ENCODE results near the gene LAMA1.
"Not testable (repeated sequence)": the region's sequence is repeated elsewhere in the genome, so short reads cannot be mapped to it uniquely, and the experiment has no call there.

LAMA1 gene

DNA sequence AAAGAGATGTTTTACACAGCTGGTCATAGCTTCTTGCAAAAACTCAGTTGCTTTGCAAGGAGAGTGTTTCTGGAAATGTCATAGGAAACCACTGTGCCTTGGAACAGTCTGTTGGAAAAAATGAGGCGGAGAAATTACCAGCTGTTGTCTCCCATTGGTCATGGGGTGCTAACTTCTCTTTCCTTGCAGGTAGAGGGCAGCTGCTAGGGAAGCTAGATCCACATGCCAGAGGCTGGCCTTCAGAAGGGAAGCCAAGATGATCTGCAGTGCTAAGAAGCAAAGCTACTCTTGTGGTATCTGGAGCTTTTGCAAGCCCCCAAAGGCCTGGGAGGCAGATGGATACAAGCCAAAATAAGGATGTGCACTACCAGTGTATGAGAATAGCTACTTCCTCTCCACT lies 34.8 kb upstream of the LAMA1 start:
- Histone ChIP-seq H3K4me1 (ENCODE audit: control insufficient read depth in 2 of 2, insufficient read depth in 1 of 2, low read depth in 1 of 2, low read length in 2 of 2) (no peaks in the 10 kb centered on the region), H2BK5ac (ENCODE audit: low read length) (no peak overlapping the region), H2BK12ac (ENCODE audit: low read length) (no peak overlapping the region), H3K79me1 (ENCODE audit: low read depth, low read length) (no peaks in the 10 kb centered on the region), H2BK15ac (ENCODE audit: low read length) (no peak overlapping the region), H3K23ac (ENCODE audit: low read depth, low read length, poor library complexity) (no peak overlapping the region), H2AFZ (ENCODE audit: low read length) (no peak overlapping the region), H3K27me3 (ENCODE audit: control insufficient read depth in 3 of 3, insufficient read depth in 3 of 3, low read depth in 1 of 3, low read length in 3 of 3) (no peaks in the 10 kb centered on the region), H3K4me3 (ENCODE audit: low read length in 2 of 2) (no peak overlapping the region), H3K36me3 (replicated peaks in 1 of 2; ENCODE audit: control insufficient read depth in 2 of 2, insufficient read depth in 2 of 2, low read length in 2 of 2) (no peaks in the 10 kb centered on the region), H3K18ac (ENCODE audit: low read length) (no peak overlapping the region), H4K91ac (ENCODE audit: low read depth, low read length, poor library complexity) (no peak overlapping the region), H3K4me2 (ENCODE audit: insufficient read depth, low read length, poor library complexity, severe bottlenecking) (no peak overlapping the region), H2AK5ac (ENCODE audit: low read depth, low read length) (no peak overlapping the region), H2BK120ac (ENCODE audit: low read depth, low read length) (no peak overlapping the region), H3K9ac (ENCODE audit: low read depth, low read length, poor library complexity) (no peak overlapping the region), H3K27ac (replicated peaks; ENCODE audit: low read length) (no peak overlapping the region), H3K14ac (ENCODE audit: low read length) (no peak overlapping the region), H3K9me3 (replicated peaks in 1 of 2; ENCODE audit: control insufficient read depth in 2 of 2, insufficient read depth in 1 of 2, low read depth in 1 of 2, low read length in 2 of 2) (no peaks in the 10 kb centered on the region), H3K4ac (ENCODE audit: low read length) (no peak overlapping the region), H4K8ac (ENCODE audit: low read depth, low read length) (no peak overlapping the region)
- no peak for DNase-seq (ENCODE audit: low spot score)
- WGBS, 2 donors (ENCODE audit: extremely low coverage in 2 of 2, insufficient read length in 2 of 2, insufficient replicate concordance in 1 of 2) = no CpG with 5 or more reads among the region's 1 CpG

DNA sequence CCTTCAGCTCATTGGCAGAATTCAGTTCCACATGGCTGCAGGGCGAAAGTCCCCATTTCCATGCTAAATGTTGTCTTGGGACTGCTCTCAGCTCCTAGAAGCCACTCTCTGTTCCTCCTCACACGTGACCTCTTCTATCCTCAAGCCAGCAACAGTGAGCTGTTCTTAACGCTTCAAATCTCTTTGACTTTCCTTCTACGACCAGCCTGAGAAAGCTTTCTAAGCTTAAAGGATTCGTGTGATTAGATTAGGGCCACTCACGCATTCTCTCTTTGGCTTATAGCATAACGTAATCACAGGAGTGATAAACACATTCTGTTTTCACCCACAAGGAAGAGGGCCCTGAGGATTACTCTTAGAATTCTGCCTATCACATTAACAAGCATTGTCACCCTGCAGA lies 29.8 kb upstream of the LAMA1 start:
- Histone ChIP-seq H2BK5ac (ENCODE audit: low read length) (no peak overlapping the region), H3K4ac (ENCODE audit: low read length) (no peak overlapping the region), H2BK15ac (ENCODE audit: low read length) (no peak overlapping the region), H3K4me3 (ENCODE audit: low read length in 2 of 2) (no peak overlapping the region), H3K9ac (ENCODE audit: low read depth, low read length, poor library complexity) (no peak overlapping the region), H2AK5ac (ENCODE audit: low read depth, low read length) (no peak overlapping the region), H3K18ac (ENCODE audit: low read length) (no peak overlapping the region), H2AFZ (ENCODE audit: low read length) (peak overlapping the region; percentile 65), H3K27me3 (ENCODE audit: control insufficient read depth in 3 of 3, insufficient read depth in 3 of 3, low read depth in 1 of 3, low read length in 3 of 3) (no peaks in the 10 kb centered on the region), H3K14ac (ENCODE audit: low read length) (no peak overlapping the region), H2BK120ac (ENCODE audit: low read depth, low read length) (no peak overlapping the region), H2BK12ac (ENCODE audit: low read length) (no peak overlapping the region), H3K36me3 (replicated peaks in 1 of 2; ENCODE audit: control insufficient read depth in 2 of 2, insufficient read depth in 2 of 2, low read length in 2 of 2) (no peaks in the 10 kb centered on the region), H3K4me2 (ENCODE audit: insufficient read depth, low read length, poor library complexity, severe bottlenecking) (no peak overlapping the region), H3K27ac (replicated peaks; ENCODE audit: low read length) (no peak overlapping the region), H3K23ac (ENCODE audit: low read depth, low read length, poor library complexity) (no peak overlapping the region), H3K4me1 (ENCODE audit: control insufficient read depth in 2 of 2, insufficient read depth in 1 of 2, low read depth in 1 of 2, low read length in 2 of 2) (no peaks in the 10 kb centered on the region), H3K79me1 (ENCODE audit: low read depth, low read length) (no peaks in the 10 kb centered on the region), H4K91ac (ENCODE audit: low read depth, low read length, poor library complexity) (no peak overlapping the region), H4K8ac (ENCODE audit: low read depth, low read length) (no peak overlapping the region), H3K9me3 (replicated peaks in 1 of 2; ENCODE audit: control insufficient read depth in 2 of 2, insufficient read depth in 1 of 2, low read depth in 1 of 2, low read length in 2 of 2) (no peaks in the 10 kb centered on the region)
- no peak for DNase-seq (ENCODE audit: low spot score)
- no CpG with 5 or more reads among the region's 7 CpGs for WGBS, 2 donors (ENCODE audit: extremely low coverage in 2 of 2, insufficient read length in 2 of 2, insufficient replicate concordance in 1 of 2)

DNA sequence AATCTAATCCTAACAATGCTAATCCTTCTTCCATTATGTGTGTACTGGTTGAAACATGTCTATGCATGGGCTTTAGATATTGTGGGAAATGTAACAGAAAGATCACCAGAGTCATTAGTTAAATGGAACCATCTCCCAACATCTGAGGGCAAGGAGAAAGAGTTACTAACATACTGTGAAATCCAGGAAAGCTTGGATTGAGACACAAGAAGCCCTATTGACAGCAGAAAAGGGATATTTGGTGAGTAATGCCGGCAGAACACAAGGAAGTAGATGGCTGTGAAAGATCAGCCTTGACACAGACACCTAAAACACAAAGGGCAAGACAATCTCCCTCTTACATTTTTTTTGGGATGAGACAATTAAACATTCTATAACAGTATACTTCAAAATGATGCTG lies 28.5 kb upstream of the LAMA1 start:
- no peak overlapping the region for H4K8ac ChIP-seq (ENCODE audit: low read depth, low read length)
- H3K4me3 ChIP-seq (ENCODE audit: low read length in 2 of 2) = no peak overlapping the region
- no peak overlapping the region for H3K4ac ChIP-seq (ENCODE audit: low read length)
- no peak overlapping the region for H3K27ac ChIP-seq (replicated peaks; ENCODE audit: low read length)
- no peak overlapping the region for H3K23ac ChIP-seq (ENCODE audit: low read depth, low read length, poor library complexity)
- H3K4me2 ChIP-seq (ENCODE audit: insufficient read depth, low read length, poor library complexity, severe bottlenecking) = no peak overlapping the region
- no peaks in the 10 kb centered on the region for H3K27me3 ChIP-seq (ENCODE audit: control insufficient read depth in 3 of 3, insufficient read depth in 3 of 3, low read depth in 1 of 3, low read length in 3 of 3)
- H3K18ac ChIP-seq (ENCODE audit: low read length) = no peak overlapping the region
- no peak overlapping the region for H2AFZ ChIP-seq (ENCODE audit: low read length)
- WGBS, 2 donors (ENCODE audit: extremely low coverage in 2 of 2, insufficient read length in 2 of 2, insufficient replicate concordance in 1 of 2) = no CpG with 5 or more reads among the region's 1 CpG
- H2BK120ac ChIP-seq (ENCODE audit: low read depth, low read length) = no peak overlapping the region
- H3K4me1 ChIP-seq (ENCODE audit: control insufficient read depth in 2 of 2, insufficient read depth in 1 of 2, low read depth in 1 of 2, low read length in 2 of 2) = no peaks in the 10 kb centered on the region
- H2BK12ac ChIP-seq (ENCODE audit: low read length) = no peak overlapping the region
- no peak overlapping the region for H4K91ac ChIP-seq (ENCODE audit: low read depth, low read length, poor library complexity)
- no peaks in the 10 kb centered on the region for H3K79me1 ChIP-seq (ENCODE audit: low read depth, low read length)
- H3K14ac ChIP-seq (ENCODE audit: low read length) = no peak overlapping the region
- H2AK5ac ChIP-seq (ENCODE audit: low read depth, low read length) = no peak overlapping the region
- H3K9me3 ChIP-seq (replicated peaks in 1 of 2; ENCODE audit: control insufficient read depth in 2 of 2, insufficient read depth in 1 of 2, low read depth in 1 of 2, low read length in 2 of 2) = no peaks in the 10 kb centered on the region
- no peak overlapping the region for H3K9ac ChIP-seq (ENCODE audit: low read depth, low read length, poor library complexity)
- H2BK5ac ChIP-seq (ENCODE audit: low read length) = no peak overlapping the region
- no peak overlapping the region for H2BK15ac ChIP-seq (ENCODE audit: low read length)
- no peak for DNase-seq (ENCODE audit: low spot score)
- H3K36me3 ChIP-seq (replicated peaks in 1 of 2; ENCODE audit: control insufficient read depth in 2 of 2, insufficient read depth in 2 of 2, low read length in 2 of 2) = no peaks in the 10 kb centered on the region

DNA sequence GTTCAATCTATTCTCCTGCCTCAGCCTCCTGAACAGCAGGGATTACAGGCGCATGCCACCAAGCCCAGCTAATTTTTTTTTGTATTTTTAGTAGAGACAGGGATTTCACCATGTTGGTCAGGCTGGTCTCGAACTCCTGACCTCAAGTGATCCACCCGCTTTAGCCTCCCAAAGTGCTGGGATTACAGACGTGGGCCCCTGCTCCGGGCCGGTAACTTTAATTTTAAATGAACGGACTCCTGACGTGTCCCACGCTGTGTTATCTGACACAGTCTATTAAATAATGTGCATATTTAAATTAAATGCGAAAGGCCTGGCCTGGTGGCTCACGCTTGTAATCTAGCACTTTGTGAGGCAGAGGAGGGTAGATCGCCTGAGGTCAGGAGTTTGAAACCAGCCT lies 27.3 kb upstream of the LAMA1 start:
- H3K9ac ChIP-seq (ENCODE audit: low read depth, low read length, poor library complexity); H3K36me3 ChIP-seq (replicated peaks in 1 of 2; ENCODE audit: control insufficient read depth in 2 of 2, insufficient read depth in 2 of 2, low read length in 2 of 2); H3K27ac ChIP-seq (replicated peaks; ENCODE audit: low read length); H3K9me3 ChIP-seq (replicated peaks in 1 of 2; ENCODE audit: control insufficient read depth in 2 of 2, insufficient read depth in 1 of 2, low read depth in 1 of 2, low read length in 2 of 2); H4K91ac ChIP-seq (ENCODE audit: low read depth, low read length, poor library complexity); H3K14ac ChIP-seq (ENCODE audit: low read length); H2BK5ac ChIP-seq (ENCODE audit: low read length); H2AFZ ChIP-seq (ENCODE audit: low read length); H2BK120ac ChIP-seq (ENCODE audit: low read depth, low read length); H2AK5ac ChIP-seq (ENCODE audit: low read depth, low read length); H3K23ac ChIP-seq (ENCODE audit: low read depth, low read length, poor library complexity); H2BK12ac ChIP-seq (ENCODE audit: low read length); H2BK15ac ChIP-seq (ENCODE audit: low read length); H3K4me1 ChIP-seq (ENCODE audit: control insufficient read depth in 2 of 2, insufficient read depth in 1 of 2, low read depth in 1 of 2, low read length in 2 of 2); H3K4me3 ChIP-seq (ENCODE audit: low read length in 2 of 2); H4K8ac ChIP-seq (ENCODE audit: low read depth, low read length); H3K18ac ChIP-seq (ENCODE audit: low read length); DNase-seq (ENCODE audit: low spot score); H3K4me2 ChIP-seq (ENCODE audit: insufficient read depth, low read length, poor library complexity, severe bottlenecking); H3K4ac ChIP-seq (ENCODE audit: low read length); H3K27me3 ChIP-seq (ENCODE audit: control insufficient read depth in 3 of 3, insufficient read depth in 3 of 3, low read depth in 1 of 3, low read length in 3 of 3); H3K79me1 ChIP-seq (ENCODE audit: low read depth, low read length): not testable (repeated sequence)
- no CpG with 5 or more reads among the region's 12 CpGs for WGBS, 2 donors (ENCODE audit: extremely low coverage in 2 of 2, insufficient read length in 2 of 2, insufficient replicate concordance in 1 of 2)
